C1 segment of cervical spinal cord (tissue), 14 donors: ENCODE data around the gene SCFD2.
"Not testable (repeated sequence)": the region's sequence is repeated elsewhere in the genome, so short reads cannot be mapped to it uniquely, and the experiment has no call there.

Experiments
- DNase-seq, 14 donors: peaks; one replicate each; lab custom pipeline; 2025; lab: John Stamatoyannopoulos, UW

Gene SCFD2

GRCh38 chr4:53141308-53141707, 224.6 kb downstream of the SCFD2 start:
- DNase-seq, result no peak

GRCh38 chr4:53139256-53139655, 226.6 kb downstream of the SCFD2 start:
- DNase-seq, result not testable (repeated sequence)

GRCh38 chr4:53137468-53137867, 228.4 kb downstream of the SCFD2 start:
- DNase-seq, result no peak

DNA sequence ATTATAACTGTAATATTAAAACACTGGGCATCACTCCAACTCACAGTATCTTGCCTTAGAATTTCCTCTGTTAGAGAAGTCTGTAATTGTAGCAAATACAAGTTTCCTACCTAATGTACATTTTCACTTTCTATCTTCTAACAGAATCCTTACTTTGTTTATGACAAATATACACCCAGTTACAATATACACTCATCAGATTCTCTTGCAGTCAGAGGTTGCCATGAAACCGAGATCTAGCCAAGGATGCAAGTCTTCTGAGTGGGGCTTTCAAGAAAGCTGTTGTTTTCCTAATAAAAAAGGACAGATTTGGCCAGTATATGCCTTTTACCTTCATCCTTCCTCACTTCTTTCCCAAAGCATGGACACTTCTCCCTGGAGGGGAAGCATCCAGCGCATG, 228.9 kb downstream of the SCFD2 start:
- DNase-seq, result no peak

DNA sequence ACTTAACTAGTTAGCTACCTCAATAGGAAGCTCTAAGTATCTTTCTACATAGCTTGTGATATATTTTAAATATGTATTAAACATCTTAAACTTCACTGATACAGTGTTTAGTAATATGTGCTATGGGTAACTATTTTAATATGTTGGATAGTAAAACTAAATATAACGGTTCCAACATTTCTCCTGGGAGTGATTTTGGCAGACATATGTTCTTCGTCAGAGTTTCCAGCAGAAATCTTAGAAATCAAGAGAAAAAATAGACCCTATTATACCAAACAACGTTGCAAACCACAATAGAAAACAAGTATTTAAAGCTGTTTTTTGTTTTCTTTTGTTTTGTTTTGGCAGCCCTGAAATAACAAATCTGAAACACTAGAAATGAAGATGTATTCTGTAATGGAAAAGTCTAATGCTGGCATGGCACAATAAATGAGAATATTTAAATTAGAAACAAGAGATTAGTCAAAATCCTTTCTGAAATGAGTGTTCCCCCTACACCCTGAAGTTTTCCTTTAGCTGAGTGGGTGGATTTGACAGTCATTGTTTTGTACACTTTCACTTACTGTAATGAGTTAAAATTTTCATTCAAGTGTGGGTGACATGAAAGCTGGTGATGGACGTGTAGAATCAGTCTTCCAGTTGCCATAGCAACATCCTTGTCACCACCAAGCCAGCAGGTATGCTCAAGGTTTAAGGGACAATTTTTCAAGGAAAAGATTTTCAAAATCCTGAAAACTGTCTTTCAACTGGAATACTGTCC, 233.5 kb downstream of the SCFD2 start:
- no peak for DNase-seq

GRCh38 chr4:53131562-53131925, 234.3 kb downstream of the SCFD2 start:
- DNase-seq, result no peak

DNA sequence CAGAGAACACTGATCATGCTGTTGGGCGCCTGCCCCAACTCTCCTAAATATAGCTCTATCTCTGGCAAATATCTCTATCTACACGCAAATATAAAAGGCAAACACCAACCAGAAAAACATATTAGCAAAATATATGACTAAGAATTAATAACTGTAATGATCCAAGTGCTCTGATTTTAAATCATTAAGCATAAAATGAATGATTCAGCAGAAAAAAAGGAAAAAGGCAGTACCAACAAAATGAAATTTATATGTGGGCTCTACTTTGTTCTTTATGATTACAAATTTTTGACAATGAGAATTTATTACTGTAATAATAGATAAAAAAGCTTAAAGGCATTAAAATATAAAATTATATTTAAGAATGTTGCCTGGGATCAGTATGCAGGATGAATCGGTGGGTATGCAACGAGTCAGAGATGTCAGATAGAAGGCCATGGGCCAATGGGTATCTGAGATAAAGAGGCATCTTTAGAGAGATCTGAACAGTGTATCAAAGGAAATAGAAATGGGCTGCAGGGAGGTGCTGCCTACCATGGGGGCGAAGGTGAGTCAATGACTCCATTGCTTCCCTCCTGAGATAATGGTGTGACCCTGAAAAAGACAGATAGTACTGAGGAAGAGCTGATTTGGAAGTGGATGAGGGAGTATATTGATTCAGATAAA, 234.8 kb downstream of the SCFD2 start:
- no peak for DNase-seq

GRCh38 chr4:53128706-53129357, 237.0 kb downstream of the SCFD2 start:
- no peak for DNase-seq

DNA sequence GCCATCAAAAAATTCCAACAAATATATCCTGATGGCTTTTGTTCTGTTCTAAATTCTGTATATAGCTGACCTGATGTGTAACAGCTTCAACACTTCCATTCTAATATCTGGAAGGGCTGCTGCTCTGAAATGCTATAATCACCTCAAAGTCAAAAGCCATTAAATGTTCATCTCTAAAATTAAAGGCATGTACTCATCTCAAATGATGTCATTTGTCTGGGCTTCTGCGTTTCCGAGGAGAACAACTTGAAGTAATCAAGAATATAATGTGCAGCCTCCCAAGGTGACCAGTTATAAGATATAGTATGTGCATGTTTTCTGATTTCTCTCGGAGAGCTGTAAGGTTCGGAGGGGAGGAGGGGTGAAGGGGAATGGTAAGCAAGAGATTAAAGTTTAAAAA, 237.6 kb downstream of the SCFD2 start:
- DNase-seq, result no peak

GRCh38 chr4:53127365-53127764, 238.5 kb downstream of the SCFD2 start:
- no peak for DNase-seq

DNA sequence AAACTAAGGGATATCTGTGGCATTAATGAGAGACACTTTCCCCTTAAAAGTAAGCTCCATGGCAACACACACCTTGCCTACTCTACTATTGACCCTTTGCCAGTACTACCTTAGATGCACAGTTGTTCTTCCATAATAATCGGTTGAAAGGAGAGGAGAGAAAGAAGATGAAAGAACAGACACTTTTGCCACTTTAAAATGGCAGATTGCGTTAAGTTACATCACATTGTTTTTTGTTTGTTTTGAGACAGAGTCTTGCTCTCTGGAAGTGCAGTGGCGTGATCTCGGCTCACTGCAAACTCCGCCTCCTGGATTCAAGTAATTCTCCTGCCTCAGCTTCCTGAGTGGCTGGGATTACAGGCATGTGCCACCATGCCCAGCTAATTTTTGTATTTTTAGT, 239.8 kb downstream of the SCFD2 start:
- DNase-seq, result no peak

DNA sequence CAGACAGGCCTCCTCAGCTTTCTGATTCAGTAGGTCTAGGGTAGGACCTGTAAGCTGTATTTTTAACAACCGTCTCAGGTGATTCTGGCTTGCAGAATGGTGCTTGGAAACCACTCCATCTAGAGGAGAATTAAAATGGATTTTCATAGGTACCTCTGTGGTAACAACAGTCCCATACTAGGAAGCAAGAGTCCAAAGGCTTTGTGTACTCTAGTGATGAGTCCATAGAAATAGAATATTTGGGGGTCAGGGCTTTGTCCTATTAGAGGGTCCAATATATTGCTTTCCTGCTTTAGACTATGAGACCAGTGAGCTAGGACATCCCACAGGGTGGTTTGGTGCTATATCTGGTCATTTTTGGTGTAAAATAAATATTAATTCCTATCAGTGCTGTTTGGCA, 242.0 kb downstream of the SCFD2 start:
- no peak for DNase-seq

DNA sequence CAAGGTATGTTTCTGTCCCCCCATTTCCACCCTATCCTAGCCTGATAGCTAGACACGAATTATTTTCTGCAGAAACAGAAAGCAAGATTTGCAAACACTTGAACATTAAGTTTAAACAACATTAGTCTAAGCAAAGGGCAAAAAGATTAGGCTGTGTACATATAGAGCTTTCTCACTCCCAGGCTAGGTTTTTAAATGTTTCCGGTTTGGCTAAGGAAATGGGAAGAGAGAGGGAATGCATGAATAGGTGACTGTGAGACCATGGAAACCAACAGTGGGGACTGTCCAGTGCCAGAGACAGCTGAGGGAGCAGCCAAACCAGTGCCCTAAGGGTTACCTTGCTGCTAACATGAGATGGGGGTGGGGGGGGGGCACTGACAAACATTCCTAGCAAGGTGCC, 242.7 kb downstream of the SCFD2 start:
- no peak for DNase-seq

- no peak for DNase-seq
Measured at GRCh38 chr4:53122280-53123116, 243.4 kb downstream of the SCFD2 start.

DNA sequence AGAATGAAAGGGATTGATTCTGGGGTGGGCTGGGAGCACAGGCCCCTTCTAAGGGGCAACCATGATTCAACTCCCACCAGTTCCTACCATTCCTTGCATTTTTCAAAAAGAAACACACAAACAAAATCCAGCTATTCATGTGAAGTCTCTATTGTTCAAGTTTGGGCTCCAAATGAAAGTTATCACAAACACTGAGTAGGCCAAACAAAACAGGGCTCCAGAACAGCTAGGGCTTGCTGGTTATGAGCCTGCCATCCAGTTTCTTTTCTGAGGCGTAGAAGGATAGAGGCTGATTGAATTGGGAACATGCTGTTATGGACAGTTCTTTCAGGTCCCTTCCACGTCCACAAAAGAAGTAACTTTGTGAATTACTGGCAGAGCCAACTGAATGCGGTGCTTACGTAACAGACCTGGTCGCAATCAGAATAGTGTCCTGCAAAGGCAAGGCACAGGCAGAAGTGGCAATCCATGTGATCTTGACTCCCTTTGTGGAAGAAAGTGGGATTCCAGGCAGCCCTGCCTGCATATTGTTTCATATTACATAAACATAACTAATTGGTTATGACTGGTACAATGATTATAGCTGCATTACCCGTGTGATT, 244.5 kb downstream of the SCFD2 start:
- DNase-seq, result no peak

DNA sequence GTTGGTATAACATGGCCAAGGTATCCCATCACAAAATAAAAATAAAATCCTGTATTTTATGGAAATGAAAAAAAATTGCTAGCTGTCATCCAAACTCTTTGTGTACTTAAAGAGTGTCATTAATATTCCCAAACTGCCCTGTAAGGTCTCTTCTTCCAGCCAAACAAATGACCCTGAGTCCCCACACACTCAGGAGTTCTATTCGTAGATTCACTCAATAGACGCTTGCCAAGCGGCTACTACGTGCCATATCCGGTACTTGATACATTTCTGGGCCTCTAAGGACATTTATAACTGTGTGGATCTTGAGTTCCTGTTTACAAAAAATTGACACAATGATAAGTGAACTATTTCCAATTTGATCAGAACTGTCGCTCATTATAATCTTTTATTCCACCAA, 245.1 kb downstream of the SCFD2 start:
- no peak for DNase-seq

- no peak for DNase-seq
Measured at GRCh38 chr4:53119680-53120079, 246.2 kb downstream of the SCFD2 start.

- DNase-seq, result no peak
Measured at GRCh38 chr4:53118676-53119075, 247.2 kb downstream of the SCFD2 start.

- DNase-seq, result no peak
Measured at GRCh38 chr4:53116954-53117353, 248.9 kb downstream of the SCFD2 start.

GRCh38 chr4:53113431-53114225, 252.2 kb downstream of the SCFD2 start:
- DNase-seq, result no peak

GRCh38 chr4:53105313-53105712, 260.5 kb downstream of the SCFD2 start:
- DNase-seq, result no peak
